ENCODE results near the gene SMARCC1.

The SMARCC1 gene

GRCh38 chr3:47678446-47679338, 103.0 kb downstream of the SMARCC1 start:
- Histone ChIP-seq H3K4me2 (ENCODE audit: low read length) (no peak overlapping the region), H3K4me1 (no peaks in the 10 kb centered on the region), H2AFZ (no peak overlapping the region), H3K79me2 (no peaks in the 10 kb centered on the region), H3K27me3 (ENCODE audit: control insufficient read depth, insufficient read depth, low read length) (no peaks in the 10 kb centered on the region), H3K9ac (no peak overlapping the region), H3K27ac (no peak overlapping the region), H3K4me3 (ENCODE audit: low read depth, low read length) (no peak overlapping the region), H3K36me3 (ENCODE audit: control insufficient read depth, insufficient read depth, low read length) (no peaks in the 10 kb centered on the region), H3K9me3 (ENCODE audit: control insufficient read depth, low read length) (no peaks in the 10 kb centered on the region)
- no peak for TF ChIP-seq CTCF (IDR thresholded peaks at IDR 0.05)

GRCh38 chr3:47669026-47669749, 112.5 kb downstream of the SMARCC1 start:
- Histone ChIP-seq H3K4me2 (ENCODE audit: low read length) (no peak overlapping the region), H3K9ac (no peak overlapping the region), H3K79me2 (no peaks in the 10 kb centered on the region), H3K4me1 (no peaks in the 10 kb centered on the region), H3K36me3 (ENCODE audit: control insufficient read depth, insufficient read depth, low read length) (no peaks in the 10 kb centered on the region), H2AFZ (no peak overlapping the region), H3K9me3 (ENCODE audit: control insufficient read depth, low read length) (no peaks in the 10 kb centered on the region), H3K4me3 (ENCODE audit: low read depth, low read length) (no peak overlapping the region), H3K27me3 (ENCODE audit: control insufficient read depth, insufficient read depth, low read length) (no peaks in the 10 kb centered on the region), H3K27ac (no peak overlapping the region)
- no peak for TF ChIP-seq CTCF (IDR thresholded peaks at IDR 0.05)

GRCh38 chr3:47666118-47666517, 115.6 kb downstream of the SMARCC1 start:
- Histone ChIP-seq H3K4me2 (ENCODE audit: low read length) (no peak overlapping the region), H3K36me3 (ENCODE audit: control insufficient read depth, insufficient read depth, low read length) (no peaks in the 10 kb centered on the region), H3K4me1 (no peaks in the 10 kb centered on the region), H3K27ac (no peak overlapping the region), H2AFZ (no peak overlapping the region), H3K79me2 (no peaks in the 10 kb centered on the region), H3K9me3 (ENCODE audit: control insufficient read depth, low read length) (no peaks in the 10 kb centered on the region), H3K27me3 (ENCODE audit: control insufficient read depth, insufficient read depth, low read length) (no peaks in the 10 kb centered on the region), H3K9ac (no peak overlapping the region), H3K4me3 (ENCODE audit: low read depth, low read length) (no peak overlapping the region)
- TF ChIP-seq CTCF (IDR thresholded peaks at IDR 0.05): no peak

GRCh38 chr3:47664519-47664918, 117.2 kb downstream of the SMARCC1 start:
- no peaks in the 10 kb centered on the region for H3K36me3 ChIP-seq (ENCODE audit: control insufficient read depth, insufficient read depth, low read length)

More at GRCh38 chr3:47664519-47664918, 117.2 kb downstream of the SMARCC1 start:
- no peaks in the 10 kb centered on the region for H3K4me1 ChIP-seq
- H3K27me3 ChIP-seq (ENCODE audit: control insufficient read depth, insufficient read depth, low read length): no peaks in the 10 kb centered on the region
- H3K4me2 ChIP-seq (ENCODE audit: low read length): no peak overlapping the region
- no peak overlapping the region for H2AFZ ChIP-seq
- H3K79me2 ChIP-seq: no peaks in the 10 kb centered on the region
- H3K4me3 ChIP-seq (ENCODE audit: low read depth, low read length): no peak overlapping the region
- no peak overlapping the region for H3K9ac ChIP-seq
- TF ChIP-seq CTCF (IDR thresholded peaks at IDR 0.05): no peak
- no peaks in the 10 kb centered on the region for H3K9me3 ChIP-seq (ENCODE audit: control insufficient read depth, low read length)
- H3K27ac ChIP-seq: no peak overlapping the region

Data from parathyroid adenoma (tissue), 2 donors.